GM12878 (cell line): ENCODE measurements around the gene SLC35E1.

Experiments
- BRCA1 ChIP-seq: IDR thresholded peaks from 2 replicates; pipeline ENCODE4 v1.6.1; 2011; ENCODE audit warnings: low read depth, low read length, improper control_type of control experiment
- CEBPB ChIP-seq, 2 experiments: fragments of 150-350 bp in 1 of 2; IDR thresholded peaks; 2 replicates each; pipeline ENCODE4 v1.6.1; 2012 to 2014; ENCODE audit warnings: low read depth in 2 of 2, low read length in 2 of 2, borderline replicate concordance in 1 of 2, inconsistent platforms in 1 of 2
- MEF2A ChIP-seq: IDR thresholded peaks from 2 replicates; pipeline ENCODE4 v1.6.1; 2011; ENCODE audit warnings: low read depth, mild to moderate bottlenecking, low read length, moderate library complexity; ENCODE audit not compliant: insufficient read depth
- POLR2AphosphoS5 ChIP-seq: IDR thresholded peaks from 2 replicates; pipeline ENCODE4 v1.6.1; 2011; ENCODE audit warnings: mild to moderate bottlenecking, low read length, inconsistent platforms
- TAF1 ChIP-seq: IDR thresholded peaks from 2 replicates; pipeline ENCODE4 v1.6.1; 2011; ENCODE audit warnings: mild to moderate bottlenecking, low read depth, low read length, borderline replicate concordance
- TBL1XR1 ChIP-seq: IDR thresholded peaks from 2 replicates; pipeline ENCODE4 v1.6.1; 2012; ENCODE audit warnings: low read depth, low read length, improper control_type of control experiment
- TCF7 ChIP-seq: IDR thresholded peaks from 2 replicates; pipeline ENCODE4 v1.6.1; 2014; ENCODE audit warnings: antibody characterized with exemption, borderline replicate concordance
- TF ChIP-seq, protein P1 (sequence below): fragments of 450-650 bp; IDR thresholded peaks from 2 replicates; pipeline ENCODE4 v1.6.1; 2017; ENCODE audit warnings: mild to moderate bottlenecking, low read depth, inconsistent platforms; ENCODE audit not compliant: poor library complexity, severe bottlenecking
- TF ChIP-seq, protein P2 (sequence below): fragments of 450-650 bp; IDR thresholded peaks from 2 replicates; pipeline ENCODE4 v1.6.1; 2017; ENCODE audit warnings: mild to moderate bottlenecking
- TF ChIP-seq, protein P3 (sequence below): IDR thresholded peaks from 2 replicates; pipeline ENCODE4 v1.6.1; 2012; ENCODE audit warnings: low read depth, low read length, improper control_type of control experiment
- TF ChIP-seq, protein P4 (sequence below): IDR thresholded peaks from 2 replicates; pipeline ENCODE4 v1.6.1; 2011; ENCODE audit warnings: mild to moderate bottlenecking, low read depth, low read length, moderate library complexity; ENCODE audit not compliant: insufficient replicate concordance

DNA sequence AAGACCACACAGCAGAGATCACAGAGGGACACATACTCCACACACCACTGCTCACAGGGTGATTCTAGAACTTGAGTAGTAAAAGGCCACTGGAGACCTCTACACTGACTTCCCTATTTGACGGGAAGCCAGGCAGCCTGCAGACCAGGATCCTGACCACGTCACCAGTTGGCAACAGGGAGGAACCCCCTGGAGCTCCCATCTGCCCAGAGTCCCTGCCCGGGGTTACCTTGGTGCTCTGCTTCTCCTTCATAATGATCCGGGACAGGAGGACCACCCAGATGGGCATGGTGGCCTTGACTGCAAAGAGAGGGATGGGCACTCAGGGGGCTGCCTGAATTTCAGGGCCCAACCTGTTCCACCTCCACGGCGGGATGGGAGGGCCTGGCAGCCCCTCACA is 932 bp downstream of the SLC35E1 start:
- no peak for TF ChIP-seq POLR2AphosphoS5
- TF ChIP-seq BRCA1: no peak
- TF ChIP-seq, protein P1, sequence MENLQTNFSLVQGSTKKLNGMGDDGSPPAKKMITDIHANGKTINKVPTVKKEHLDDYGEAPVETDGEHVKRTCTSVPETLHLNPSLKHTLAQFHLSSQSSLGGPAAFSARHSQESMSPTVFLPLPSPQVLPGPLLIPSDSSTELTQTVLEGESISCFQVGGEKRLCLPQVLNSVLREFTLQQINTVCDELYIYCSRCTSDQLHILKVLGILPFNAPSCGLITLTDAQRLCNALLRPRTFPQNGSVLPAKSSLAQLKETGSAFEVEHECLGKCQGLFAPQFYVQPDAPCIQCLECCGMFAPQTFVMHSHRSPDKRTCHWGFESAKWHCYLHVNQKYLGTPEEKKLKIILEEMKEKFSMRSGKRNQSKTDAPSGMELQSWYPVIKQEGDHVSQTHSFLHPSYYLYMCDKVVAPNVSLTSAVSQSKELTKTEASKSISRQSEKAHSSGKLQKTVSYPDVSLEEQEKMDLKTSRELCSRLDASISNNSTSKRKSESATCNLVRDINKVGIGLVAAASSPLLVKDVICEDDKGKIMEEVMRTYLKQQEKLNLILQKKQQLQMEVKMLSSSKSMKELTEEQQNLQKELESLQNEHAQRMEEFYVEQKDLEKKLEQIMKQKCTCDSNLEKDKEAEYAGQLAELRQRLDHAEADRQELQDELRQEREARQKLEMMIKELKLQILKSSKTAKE: no peak
- TF ChIP-seq CEBPB (IDR thresholded peaks at IDR 0.05; ENCODE audit: borderline replicate concordance in 1 of 2, low read depth in 2 of 2, low read length in 2 of 2): no peak
- TF ChIP-seq, protein P2, sequence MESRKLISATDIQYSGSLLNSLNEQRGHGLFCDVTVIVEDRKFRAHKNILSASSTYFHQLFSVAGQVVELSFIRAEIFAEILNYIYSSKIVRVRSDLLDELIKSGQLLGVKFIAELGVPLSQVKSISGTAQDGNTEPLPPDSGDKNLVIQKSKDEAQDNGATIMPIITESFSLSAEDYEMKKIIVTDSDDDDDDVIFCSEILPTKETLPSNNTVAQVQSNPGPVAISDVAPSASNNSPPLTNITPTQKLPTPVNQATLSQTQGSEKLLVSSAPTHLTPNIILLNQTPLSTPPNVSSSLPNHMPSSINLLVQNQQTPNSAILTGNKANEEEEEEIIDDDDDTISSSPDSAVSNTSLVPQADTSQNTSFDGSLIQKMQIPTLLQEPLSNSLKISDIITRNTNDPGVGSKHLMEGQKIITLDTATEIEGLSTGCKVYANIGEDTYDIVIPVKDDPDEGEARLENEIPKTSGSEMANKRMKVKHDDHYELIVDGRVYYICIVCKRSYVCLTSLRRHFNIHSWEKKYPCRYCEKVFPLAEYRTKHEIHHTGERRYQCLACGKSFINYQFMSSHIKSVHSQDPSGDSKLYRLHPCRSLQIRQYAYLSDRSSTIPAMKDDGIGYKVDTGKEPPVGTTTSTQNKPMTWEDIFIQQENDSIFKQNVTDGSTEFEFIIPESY: no peak
- TF ChIP-seq TAF1: no peak
- no peak for TF ChIP-seq MEF2A
- TF ChIP-seq TCF7: no peak
- TF ChIP-seq, protein P3, sequence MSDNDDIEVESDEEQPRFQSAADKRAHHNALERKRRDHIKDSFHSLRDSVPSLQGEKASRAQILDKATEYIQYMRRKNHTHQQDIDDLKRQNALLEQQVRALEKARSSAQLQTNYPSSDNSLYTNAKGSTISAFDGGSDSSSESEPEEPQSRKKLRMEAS: no peak
- no peak for TF ChIP-seq TBL1XR1
- TF ChIP-seq, protein P4, sequence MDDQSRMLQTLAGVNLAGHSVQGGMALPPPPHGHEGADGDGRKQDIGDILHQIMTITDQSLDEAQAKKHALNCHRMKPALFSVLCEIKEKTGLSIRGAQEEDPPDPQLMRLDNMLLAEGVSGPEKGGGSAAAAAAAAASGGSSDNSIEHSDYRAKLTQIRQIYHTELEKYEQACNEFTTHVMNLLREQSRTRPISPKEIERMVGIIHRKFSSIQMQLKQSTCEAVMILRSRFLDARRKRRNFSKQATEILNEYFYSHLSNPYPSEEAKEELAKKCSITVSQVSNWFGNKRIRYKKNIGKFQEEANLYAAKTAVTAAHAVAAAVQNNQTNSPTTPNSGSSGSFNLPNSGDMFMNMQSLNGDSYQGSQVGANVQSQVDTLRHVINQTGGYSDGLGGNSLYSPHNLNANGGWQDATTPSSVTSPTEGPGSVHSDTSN: no peak
